Duodenal mucosa (tissue), 2 donors: ENCODE results near the gene TAF3.

Experiments used
- H3K27ac ChIP-seq: one replicate; pipeline ENCODE4 v1.7.0; 2013; ENCODE audit warnings: low read depth, low read length
- H3K27me3 ChIP-seq, 2 donors: one replicate each; pipeline ENCODE4 v1.7.0; 2013; ENCODE audit warnings: low read length in 2 of 2, control low read depth in 1 of 2; ENCODE audit not compliant: insufficient read depth in 2 of 2, control insufficient read depth in 1 of 2
- H3K36me3 ChIP-seq, 2 donors: one replicate each; pipeline ENCODE4 v1.7.0; 2013; ENCODE audit warnings: low read length in 2 of 2, control low read depth in 1 of 2; ENCODE audit not compliant: insufficient read depth in 2 of 2, control insufficient read depth in 1 of 2
- H3K4me1 ChIP-seq, 2 donors: one replicate each; pipeline ENCODE4 v1.7.0; 2013; ENCODE audit warnings: low read length in 2 of 2, control low read depth in 1 of 2; ENCODE audit not compliant: insufficient read depth in 2 of 2, control insufficient read depth in 1 of 2
- H3K4me3 ChIP-seq, 2 donors: one replicate each; pipeline ENCODE4 v1.7.0; 2013; ENCODE audit warnings: low read length in 2 of 2, low read depth in 1 of 2
- H3K9ac ChIP-seq, 2 donors: one replicate each; pipeline ENCODE4 v1.7.0; 2013; ENCODE audit warnings: low read length in 2 of 2, low read depth in 1 of 2
- H3K9me3 ChIP-seq, 2 donors: one replicate each; pipeline ENCODE4 v1.7.0; 2013; ENCODE audit warnings: low read length in 2 of 2, control low read depth in 1 of 2; ENCODE audit not compliant: control insufficient read depth in 1 of 2

The TAF3 gene

DNA sequence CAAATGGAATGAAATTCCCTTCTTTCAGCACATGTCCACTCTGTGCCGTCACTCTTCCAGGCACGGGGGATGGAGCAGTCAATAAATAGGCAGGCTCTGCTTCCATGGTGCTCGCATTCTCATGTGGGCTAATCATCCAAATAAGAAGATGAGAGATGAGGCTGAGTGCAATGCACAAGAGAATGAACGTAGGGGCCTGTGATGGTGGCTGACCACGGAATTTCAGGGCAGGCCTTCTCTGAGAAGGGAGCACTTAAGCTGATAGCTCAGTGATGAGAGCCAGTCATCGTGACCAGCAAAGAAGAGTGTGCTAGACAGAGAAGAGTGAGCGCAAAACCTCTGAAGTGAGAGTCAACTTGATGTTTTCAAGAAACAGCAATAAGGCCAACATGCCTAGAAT is 47.9 kb downstream of the TAF3 start:
- Histone ChIP-seq H3K36me3 (peaks cover 0 to 5% of the 10 kb centered on the region in 2 donors), H3K27ac (no peak overlapping the region), H3K27me3 (no peaks in the 10 kb centered on the region), H3K9ac (no peak overlapping the region), H3K4me1 (no peaks in the 10 kb centered on the region), H3K4me3 (no peak overlapping the region), H3K9me3 (peaks cover 10 to 20% of the 10 kb centered on the region in 2 donors)

DNA sequence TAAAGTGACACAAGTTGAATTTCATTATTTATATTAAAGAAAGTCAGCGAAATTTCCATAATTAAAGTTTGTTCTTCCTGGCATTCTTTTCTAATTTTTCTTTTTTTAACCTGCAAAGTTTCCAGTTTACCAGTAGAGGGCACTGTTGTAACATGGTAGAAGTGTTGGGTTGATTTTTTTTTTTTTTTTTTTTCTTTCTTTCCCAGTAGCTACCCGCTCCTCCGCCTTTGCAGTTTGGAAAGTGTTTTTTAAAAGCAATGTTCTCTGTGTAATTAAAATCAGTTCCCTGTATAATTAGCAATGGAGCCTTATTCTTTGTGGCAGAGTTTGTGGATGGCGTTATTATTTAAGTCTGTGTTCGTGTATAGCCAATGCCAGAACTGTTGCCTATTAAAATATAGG is 53.7 kb downstream of the TAF3 start:
- no peaks in the 10 kb centered on the region for H3K4me1 ChIP-seq
- H3K4me3 ChIP-seq = peak overlapping the region; percentile 50 to 71
- H3K27ac ChIP-seq = no peak overlapping the region
- H3K9me3 ChIP-seq = no peaks in the 10 kb centered on the region
- no peaks in the 10 kb centered on the region for H3K27me3 ChIP-seq
- H3K9ac ChIP-seq = no peak overlapping the region
- H3K36me3 ChIP-seq = no peaks in the 10 kb centered on the region

DNA sequence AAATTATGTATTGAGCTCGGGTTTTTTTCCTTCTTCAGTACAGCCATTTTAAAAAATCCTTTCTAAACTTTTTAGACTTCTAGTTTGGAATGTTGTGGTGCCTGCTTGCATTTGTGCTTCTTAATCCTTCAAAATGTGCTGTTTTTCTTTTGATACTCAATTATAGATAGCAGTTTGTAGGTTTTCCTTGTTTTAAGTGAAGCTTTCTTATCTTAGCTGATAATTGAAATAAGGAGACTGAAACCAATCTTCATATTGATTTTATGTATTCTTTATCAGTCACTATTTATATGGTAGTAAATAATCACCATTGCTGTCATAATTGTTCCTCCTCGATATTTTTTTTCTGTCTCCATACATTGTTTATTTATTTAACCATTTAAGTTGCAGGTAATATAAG is 56.6 kb downstream of the TAF3 start:
- Histone ChIP-seq H3K36me3 (no peaks in the 10 kb centered on the region), H3K4me1 (no peaks in the 10 kb centered on the region), H3K9ac (no peak overlapping the region), H3K27me3 (no peaks in the 10 kb centered on the region), H3K9me3 (no peaks in the 10 kb centered on the region), H3K27ac (no peak overlapping the region), H3K4me3 (no peak overlapping the region)

DNA sequence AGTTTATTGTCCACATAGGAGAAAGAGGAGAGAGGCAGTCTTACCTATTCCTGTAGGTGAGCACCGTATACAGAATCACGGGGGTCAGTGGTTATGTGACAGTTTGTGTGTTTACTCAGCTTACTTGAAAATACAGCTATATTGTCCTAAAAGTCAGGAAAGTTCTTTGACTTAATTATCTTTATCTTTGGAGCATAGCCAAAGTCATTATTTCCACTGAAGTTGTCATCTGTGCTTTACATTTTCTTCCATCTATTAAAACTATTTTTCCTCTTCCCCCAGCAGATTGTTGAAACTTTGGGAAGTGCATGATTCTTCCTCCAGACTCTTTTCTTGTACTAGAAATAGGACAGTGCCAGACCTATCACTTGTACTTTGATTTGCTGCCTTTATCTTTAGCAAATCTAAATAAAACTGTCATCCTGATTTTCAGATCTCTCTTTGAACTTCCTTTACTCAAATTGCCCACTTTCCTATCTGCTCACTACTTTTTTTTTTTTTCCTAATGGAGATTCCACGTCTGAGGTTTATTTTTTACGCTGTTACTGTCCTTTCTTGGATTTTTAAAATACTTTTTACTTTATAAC is 58.3 kb downstream of the TAF3 start:
- H3K9ac ChIP-seq = no peak overlapping the region
- H3K27ac ChIP-seq = no peak overlapping the region
- H3K4me1 ChIP-seq = no peaks in the 10 kb centered on the region
- H3K4me3 ChIP-seq = no peak overlapping the region
- no peaks in the 10 kb centered on the region for H3K9me3 ChIP-seq
- H3K36me3 ChIP-seq = no peaks in the 10 kb centered on the region
- no peaks in the 10 kb centered on the region for H3K27me3 ChIP-seq

DNA sequence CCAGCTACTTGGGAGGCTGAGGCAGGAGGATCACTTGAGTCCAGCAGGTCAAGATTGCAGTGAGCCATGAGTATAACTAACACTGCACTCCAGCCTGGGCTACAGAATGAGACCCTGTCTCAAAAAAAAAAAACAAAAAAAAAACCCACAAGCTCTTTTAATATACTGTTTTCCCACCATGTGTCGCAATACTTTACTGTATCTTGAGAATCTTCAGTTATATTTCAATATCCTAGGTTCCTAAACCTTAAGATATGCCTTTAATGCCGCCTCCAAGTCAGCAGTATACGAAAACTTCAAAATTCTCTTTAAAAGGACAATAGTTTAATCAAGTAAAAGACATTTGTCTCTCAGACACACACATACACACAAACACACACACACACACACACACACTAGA is 62.8 kb downstream of the TAF3 start:
- Histone ChIP-seq H3K36me3 (no peaks in the 10 kb centered on the region), H3K4me3 (no peak overlapping the region), H3K27me3 (no peaks in the 10 kb centered on the region), H3K27ac (no peak overlapping the region), H3K9me3 (no peaks in the 10 kb centered on the region), H3K4me1 (no peaks in the 10 kb centered on the region), H3K9ac (no peak overlapping the region)

DNA sequence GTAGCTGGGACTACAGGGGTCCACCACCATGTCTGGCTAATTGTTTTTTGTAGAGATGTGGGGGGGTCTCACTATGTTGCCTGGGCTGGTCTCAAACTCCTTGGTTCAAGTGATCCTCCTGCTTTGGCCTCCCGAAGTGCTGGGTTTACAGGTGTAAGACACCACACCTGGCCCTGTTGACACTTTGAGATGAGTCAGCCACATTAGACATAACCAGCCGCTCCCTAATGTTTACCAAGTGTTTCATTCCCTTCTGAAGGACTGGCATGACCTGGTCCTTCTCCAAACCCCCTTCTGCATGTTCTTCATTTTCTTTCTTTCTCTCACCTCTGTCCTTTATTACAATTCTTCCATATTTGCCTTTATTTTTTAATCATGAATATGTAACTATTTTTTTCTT is 67.8 kb downstream of the TAF3 start:
- Histone ChIP-seq H3K36me3 (no peaks in the 10 kb centered on the region), H3K9ac (no peak overlapping the region), H3K4me1 (peaks cover 0 to 8% of the 10 kb centered on the region in 2 donors), H3K9me3 (no peaks in the 10 kb centered on the region), H3K27me3 (no peaks in the 10 kb centered on the region), H3K27ac (no peak overlapping the region), H3K4me3 (no peak overlapping the region)

DNA sequence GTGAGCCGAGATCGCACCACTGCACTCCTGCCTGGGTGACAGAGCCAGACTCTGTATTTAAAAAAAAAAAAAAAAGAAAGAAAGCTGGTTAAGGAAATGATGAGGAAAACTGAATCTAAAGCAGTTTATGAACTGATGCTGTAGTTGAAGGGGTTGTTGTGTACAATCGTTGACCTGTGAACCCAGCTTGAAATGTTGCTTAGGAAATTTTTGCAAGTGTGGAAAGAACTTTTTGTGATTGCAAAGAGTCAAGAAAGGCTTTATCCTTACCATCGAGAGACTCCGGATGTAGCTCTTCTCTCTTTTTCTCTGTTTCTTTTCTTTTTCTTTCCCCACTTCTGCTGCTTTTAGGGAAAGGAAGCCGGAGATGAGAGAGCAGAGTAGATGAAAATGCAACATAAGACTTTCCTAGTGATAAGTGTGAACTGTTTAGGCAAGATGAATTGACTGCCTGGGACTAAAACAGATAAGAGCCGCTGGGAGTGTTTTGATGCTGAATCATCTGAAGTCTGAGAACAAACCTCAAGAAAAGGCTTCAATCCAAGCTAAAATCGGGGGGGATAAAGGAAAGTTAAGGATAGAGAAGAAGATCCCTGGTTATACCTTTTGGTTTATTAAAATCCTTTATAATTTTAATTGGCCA is 69.0 kb downstream of the TAF3 start:
- Histone ChIP-seq H3K27ac (no peak overlapping the region), H3K9me3 (no peaks in the 10 kb centered on the region), H3K4me3 (no peak overlapping the region), H3K4me1 (peaks cover 0 to 8% of the 10 kb centered on the region in 2 donors), H3K9ac (no peak overlapping the region), H3K27me3 (no peaks in the 10 kb centered on the region), H3K36me3 (no peaks in the 10 kb centered on the region)

DNA sequence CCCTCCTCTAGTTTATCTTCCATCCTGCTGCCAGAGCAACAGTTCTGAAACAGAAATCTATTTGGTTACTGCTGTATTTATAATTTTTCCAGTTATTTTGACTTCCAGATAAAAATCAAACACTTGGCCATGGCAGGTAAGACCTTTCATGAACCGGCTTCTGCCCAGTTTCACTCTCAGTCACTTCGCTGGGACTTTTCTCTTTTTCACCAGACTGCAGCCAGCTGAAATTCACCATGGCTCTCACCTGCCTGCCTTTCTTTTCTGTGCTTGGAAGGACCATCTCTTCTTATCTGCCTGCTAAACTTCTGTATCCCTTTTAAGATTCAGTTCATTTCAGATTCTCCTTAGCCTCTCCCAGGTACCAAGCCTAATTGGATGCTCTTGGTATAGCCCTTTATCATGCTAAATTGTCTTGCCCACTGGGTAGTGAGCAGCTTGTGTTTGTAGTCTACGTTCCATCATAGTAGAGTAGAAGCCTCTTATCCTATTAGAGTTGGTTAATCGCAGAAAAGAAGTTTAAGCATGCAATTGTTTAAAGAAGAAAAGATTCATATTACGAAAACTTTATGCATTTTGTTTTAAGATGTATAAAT is 71.7 kb downstream of the TAF3 start:
- no peaks in the 10 kb centered on the region for H3K9me3 ChIP-seq
- no peaks in the 10 kb centered on the region for H3K27me3 ChIP-seq

DNA sequence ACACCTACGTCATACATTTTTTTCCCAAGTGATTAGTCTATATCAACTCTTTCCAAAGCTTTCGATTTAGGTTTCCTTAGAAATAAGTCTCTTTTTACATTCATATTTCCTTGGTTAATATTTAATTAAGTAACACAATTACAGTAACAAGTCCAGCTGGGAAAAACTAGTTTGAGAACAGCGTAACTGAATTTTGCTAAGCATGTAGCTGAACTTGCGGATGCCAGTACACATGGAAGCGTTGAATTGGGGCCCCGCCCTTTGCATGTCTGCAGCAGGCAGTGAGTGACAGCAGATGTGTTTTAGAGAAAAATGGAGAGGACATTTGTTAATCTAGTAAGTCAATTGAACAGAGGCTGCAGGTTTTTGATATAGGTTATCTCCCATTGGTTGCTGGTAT is 72.5 kb downstream of the TAF3 start:
- Histone ChIP-seq H3K27ac (no peak overlapping the region), H3K27me3 (no peaks in the 10 kb centered on the region), H3K9ac (no peak overlapping the region)

More for the DNA sequence above, 71.7 kb downstream of the TAF3 start:
- H3K36me3 ChIP-seq = no peaks in the 10 kb centered on the region
- no peak overlapping the region for H3K9ac ChIP-seq
- no peak overlapping the region for H3K4me3 ChIP-seq
- no peak overlapping the region for H3K27ac ChIP-seq
- H3K4me1 ChIP-seq = peaks cover 0 to 8% of the 10 kb centered on the region in 2 donors

DNA sequence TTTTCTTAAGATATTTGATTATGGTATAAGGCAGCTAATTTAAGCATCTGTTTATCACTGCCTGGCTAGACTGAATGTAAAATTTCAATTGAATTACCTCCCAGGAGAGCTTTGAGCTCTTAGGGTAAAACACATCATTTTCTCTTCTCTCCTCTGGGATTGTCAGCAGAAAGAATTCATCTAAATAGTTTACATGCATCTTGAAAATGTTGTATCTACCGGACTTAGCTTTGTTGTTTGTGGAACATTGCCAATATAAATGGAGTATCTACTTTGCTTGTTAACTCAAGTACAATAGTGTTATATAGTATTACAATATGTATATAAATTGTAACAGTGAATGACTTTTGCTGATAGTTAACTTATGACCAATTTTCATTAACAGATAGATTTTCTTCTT is 73.3 kb downstream of the TAF3 start:
- no peaks in the 10 kb centered on the region for H3K36me3 ChIP-seq
- H3K9ac ChIP-seq = no peak overlapping the region
- peaks cover 0 to 8% of the 10 kb centered on the region in 2 donors for H3K4me1 ChIP-seq
- no peak overlapping the region for H3K27ac ChIP-seq
- H3K9me3 ChIP-seq = no peaks in the 10 kb centered on the region
- H3K4me3 ChIP-seq = no peak overlapping the region
- no peaks in the 10 kb centered on the region for H3K27me3 ChIP-seq

More for the DNA sequence above, 72.5 kb downstream of the TAF3 start:
- Histone ChIP-seq H3K4me1 (peaks cover 0 to 8% of the 10 kb centered on the region in 2 donors), H3K4me3 (peak overlapping the region; percentile 6 to 30), H3K9me3 (no peaks in the 10 kb centered on the region), H3K36me3 (no peaks in the 10 kb centered on the region)
